Measurements from ENCODE around the gene LSM14A. TPM values are rescaled to one million over a fixed set of nuclear protein-coding genes. Genes with fewer than 3 reads are reported as not detected.
A peak's percentile ranks its signal among the peaks of the same experiment; 100 is the strongest.
"Not testable (repeated sequence)": the region's sequence is repeated elsewhere in the genome, so short reads cannot be mapped to it uniquely, and the experiment has no call there.

Gene LSM14A
- total and polyA plus RNA-seq, 2 donors (not counting 1 experiment from before 2014, with no cell fraction given) = 82.2 to 97.8 TPM

- not testable (repeated sequence) for H3K4me2 ChIP-seq (ENCODE audit: extremely low read depth, insufficient read depth, low read length); H4K20me1 ChIP-seq (ENCODE audit: control insufficient read depth, extremely low read depth, insufficient read depth, low read length); H2AFZ ChIP-seq (ENCODE audit: low read length); H3K27ac ChIP-seq (ENCODE audit: insufficient read depth, low read length); H3K4me1 ChIP-seq (ENCODE audit: control insufficient read depth, extremely low read depth, insufficient read depth, low read length); H3K27me3 ChIP-seq (ENCODE audit: control insufficient read depth, insufficient read depth, low read length); H3K9ac ChIP-seq (ENCODE audit: insufficient read depth, low read length); DNase-seq (ENCODE audit: low read depth in 2 of 2); H3K36me3 ChIP-seq (ENCODE audit: control insufficient read depth, insufficient read depth, low read length); H3K4me3 ChIP-seq (replicated peaks in 1 of 4; ENCODE audit: control extremely low read depth in 1 of 4, insufficient read depth in 1 of 4, low read depth in 3 of 4, low read length in 4 of 4); H3K79me2 ChIP-seq (ENCODE audit: control insufficient read depth, insufficient read depth, low read length); H3K9me3 ChIP-seq (ENCODE audit: control insufficient read depth, insufficient read depth, low read depth, low read length)
Measured at GRCh38 chr19:34132706-34133105, 39.6 kb upstream of the LSM14A start.

- DNase-seq (ENCODE audit: low read depth in 2 of 2) = peak; percentile 61 to 73
- H3K4me1 ChIP-seq (ENCODE audit: control insufficient read depth, extremely low read depth, insufficient read depth, low read length) = no peaks in the 10 kb centered on the region
- H3K36me3 ChIP-seq (ENCODE audit: control insufficient read depth, insufficient read depth, low read length) = no peaks in the 10 kb centered on the region
- H2AFZ ChIP-seq (ENCODE audit: low read length) = peak overlapping the region; percentile 92
- H3K9ac ChIP-seq (ENCODE audit: insufficient read depth, low read length) = peak overlapping the region; percentile 30
- H3K79me2 ChIP-seq (ENCODE audit: control insufficient read depth, insufficient read depth, low read length) = no peaks in the 10 kb centered on the region
- peak overlapping the region; percentile 91 for H3K4me2 ChIP-seq (ENCODE audit: extremely low read depth, insufficient read depth, low read length)
- no peak for TF ChIP-seq CTCF (conservative IDR thresholded peaks at IDR 0.05 in 1 of 2, IDR thresholded peaks at IDR 0.05 in 1 of 2; ENCODE audit: low read depth in 1 of 2, low read length in 2 of 2)
- no peaks in the 10 kb centered on the region for H4K20me1 ChIP-seq (ENCODE audit: control insufficient read depth, extremely low read depth, insufficient read depth, low read length)
- H3K9me3 ChIP-seq (ENCODE audit: control insufficient read depth, insufficient read depth, low read depth, low read length) = no peaks in the 10 kb centered on the region
- no peaks in the 10 kb centered on the region for H3K27me3 ChIP-seq (ENCODE audit: control insufficient read depth, insufficient read depth, low read length)
- H3K27ac ChIP-seq (ENCODE audit: insufficient read depth, low read length) = peak overlapping the region; percentile 18
- H3K4me3 ChIP-seq (replicated peaks in 1 of 4; ENCODE audit: control extremely low read depth in 1 of 4, insufficient read depth in 1 of 4, low read depth in 3 of 4, low read length in 4 of 4) = peak overlapping the region; percentile 42 to 82 (median 70)
Measured at GRCh38 chr19:34134190-34135053, 37.9 kb upstream of the LSM14A start.

GRCh38 chr19:34135054-34135800 lies 37.1 kb upstream of the LSM14A start:
- peak overlapping the region; percentile 91 for H3K4me2 ChIP-seq (ENCODE audit: extremely low read depth, insufficient read depth, low read length)

More at GRCh38 chr19:34135054-34135800, 37.1 kb upstream of the LSM14A start:
- Histone ChIP-seq H3K27me3 (ENCODE audit: control insufficient read depth, insufficient read depth, low read length) (no peaks in the 10 kb centered on the region), H3K27ac (ENCODE audit: insufficient read depth, low read length) (no peak overlapping the region), H3K4me3 (replicated peaks in 1 of 4; ENCODE audit: control extremely low read depth in 1 of 4, insufficient read depth in 1 of 4, low read depth in 3 of 4, low read length in 4 of 4) (peak overlapping the region in 2 of 4 experiments; percentile 67 to 82), H3K4me1 (ENCODE audit: control insufficient read depth, extremely low read depth, insufficient read depth, low read length) (no peaks in the 10 kb centered on the region), H2AFZ (ENCODE audit: low read length) (no peak overlapping the region), H3K36me3 (ENCODE audit: control insufficient read depth, insufficient read depth, low read length) (no peaks in the 10 kb centered on the region), H3K79me2 (ENCODE audit: control insufficient read depth, insufficient read depth, low read length) (no peaks in the 10 kb centered on the region), H4K20me1 (ENCODE audit: control insufficient read depth, extremely low read depth, insufficient read depth, low read length) (no peaks in the 10 kb centered on the region), H3K9me3 (ENCODE audit: control insufficient read depth, insufficient read depth, low read depth, low read length) (no peaks in the 10 kb centered on the region), H3K9ac (ENCODE audit: insufficient read depth, low read length) (no peak overlapping the region)
- no peak for DNase-seq (ENCODE audit: low read depth in 2 of 2)
- no peak for TF ChIP-seq EZH2 (IDR thresholded peaks at IDR 0.05; ENCODE audit: low read length, missing control alignments)
- no peak for TF ChIP-seq CTCF (conservative IDR thresholded peaks at IDR 0.05 in 1 of 2, IDR thresholded peaks at IDR 0.05 in 1 of 2; ENCODE audit: low read depth in 1 of 2, low read length in 2 of 2)
